OCI-LY7 (cell line): Measurements from ENCODE around the gene ASB10. TPM values are rescaled to one million over a fixed set of nuclear protein-coding genes. Genes with fewer than 3 reads are reported as not detected.

Experiments
- BruUV-seq: library from RNA; stranded (reverse); fragments of 400-500 nt; replicated peaks from 2 replicates; lab custom pipeline; 2021; lab: Mats Ljungman, UMichigan
- CTCF ChIA-PET: fragments of 300-600 bp; sonication (Branson Sonifier 250); formaldehyde crosslinking; loops from one replicate; lab custom pipeline; 2022; ENCODE audit warnings: antibody characterized with exemption; ENCODE audit not compliant: unreplicated experiment; lab: Charles Lee
- POLR2A ChIA-PET: fragments of 300-600 bp; sonication (Branson Sonifier 250); formaldehyde crosslinking; loops from one replicate; lab custom pipeline; 2022; ENCODE audit warnings: antibody characterized with exemption; lab: Charles Lee
- DNase-seq: peaks from one replicate; pipeline ENCODE4 v3.0.0-alpha.2; 2015; ENCODE audit warnings: low spot score
- H2AFZ ChIP-seq: fragments of 200-600 bp; sonication (generic), shearing (Covaris generic); 2 replicates; pipeline ENCODE4 v1.6.1; 2014; ENCODE audit warnings: mild to moderate bottlenecking, antibody characterized with exemption, low read length, moderate library complexity
- H3K27ac ChIP-seq: fragments of 200-600 bp; sonication (generic); 2 replicates; pipeline ENCODE4 v1.5.1; 2014; ENCODE audit warnings: mixed run types, low read depth, mild to moderate bottlenecking, moderate library complexity, low read length, inconsistent platforms; ENCODE audit not compliant: poor library complexity, severe bottlenecking
- H3K36me3 ChIP-seq: fragments of 200-600 bp; sonication (generic); 2 replicates; pipeline ENCODE4 v1.6.1; 2014; ENCODE audit warnings: mild to moderate bottlenecking, antibody characterized with exemption, low read length, moderate library complexity, mixed read lengths; ENCODE audit not compliant: insufficient read depth
- H3K4me1 ChIP-seq: fragments of 200-600 bp; sonication (generic); 2 replicates; pipeline ENCODE4 v1.5.1; 2014; ENCODE audit warnings: mild to moderate bottlenecking, low read length; ENCODE audit not compliant: insufficient read depth, poor library complexity, severe bottlenecking
- H3K4me2 ChIP-seq: fragments of 200-600 bp; sonication (generic); 2 replicates; pipeline ENCODE4 v1.6.1; 2014; ENCODE audit warnings: mild to moderate bottlenecking, low read length
- H3K4me3 ChIP-seq: fragments of 200-600 bp; sonication (generic); 2 replicates; pipeline ENCODE4 v1.5.1; 2014; ENCODE audit warnings: mild to moderate bottlenecking, low read depth, low read length; ENCODE audit not compliant: poor library complexity, severe bottlenecking
- H3K79me2 ChIP-seq: fragments of 200-600 bp; sonication (generic); 2 replicates; pipeline ENCODE4 v1.6.1; 2016; ENCODE audit warnings: low read depth, mild to moderate bottlenecking, low read length, moderate library complexity, mixed read lengths; ENCODE audit not compliant: insufficient read depth
- H3K9me2 ChIP-seq: fragments of 200-600 bp; sonication (generic); 2 replicates; pipeline ENCODE4 v1.6.1; 2016; ENCODE audit warnings: mild to moderate bottlenecking, low read length, mixed read lengths; ENCODE audit not compliant: insufficient read depth
- H3K9me3 ChIP-seq: fragments of 200-600 bp; sonication (generic); 2 replicates; pipeline ENCODE4 v1.6.1; 2014; ENCODE audit warnings: mild to moderate bottlenecking, mixed run types, low read length, mixed read lengths
- H4K20me1 ChIP-seq: fragments of 200-600 bp; sonication (generic); 2 replicates; pipeline ENCODE4 v1.6.1; 2014; ENCODE audit warnings: mild to moderate bottlenecking, antibody characterized with exemption, low read length, moderate library complexity, mixed read lengths; ENCODE audit not compliant: insufficient read depth
- EZH2phosphoT487 ChIP-seq: fragments of 200-600 bp; sonication (generic); IDR thresholded peaks from 2 replicates; pipeline ENCODE4 v1.6.1; 2018; ENCODE audit warnings: low read depth, borderline replicate concordance, mild to moderate bottlenecking, mixed run types, antibody characterized with exemption, low read length, moderate library complexity, mixed read lengths
- intact Hi-C: fragments of 100-400 bp; cut with micrococcal nuclease; formaldehyde crosslinking; loops from one replicate; pipeline ENCODE4 v1.10.0; 2022; ENCODE audit not compliant: unreplicated experiment
- total RNA-seq, 2 experiments: library from RNA; depleted of rRNA in 1 of 2; stranded (reverse); fragments of >200 nt in 1 of 2; shearing (Covaris generic) in 1 of 2; gene quantifications; 2 replicates each; pipeline ENCODE4 v1.2.3, GENCODE V29; 2014 to 2022
- TF ChIP-seq, protein P1 (sequence below): fragments of 200-600 bp; sonication (generic); conservative IDR thresholded peaks from 2 replicates; pipeline ENCODE4 v1.5.1; 2014; ENCODE audit warnings: mild to moderate bottlenecking, antibody characterized with exemption, low read length, moderate library complexity, mixed read lengths

The ASB10 gene
- total RNA-seq, 2 experiments from 2014 or later: not detected

DNA sequence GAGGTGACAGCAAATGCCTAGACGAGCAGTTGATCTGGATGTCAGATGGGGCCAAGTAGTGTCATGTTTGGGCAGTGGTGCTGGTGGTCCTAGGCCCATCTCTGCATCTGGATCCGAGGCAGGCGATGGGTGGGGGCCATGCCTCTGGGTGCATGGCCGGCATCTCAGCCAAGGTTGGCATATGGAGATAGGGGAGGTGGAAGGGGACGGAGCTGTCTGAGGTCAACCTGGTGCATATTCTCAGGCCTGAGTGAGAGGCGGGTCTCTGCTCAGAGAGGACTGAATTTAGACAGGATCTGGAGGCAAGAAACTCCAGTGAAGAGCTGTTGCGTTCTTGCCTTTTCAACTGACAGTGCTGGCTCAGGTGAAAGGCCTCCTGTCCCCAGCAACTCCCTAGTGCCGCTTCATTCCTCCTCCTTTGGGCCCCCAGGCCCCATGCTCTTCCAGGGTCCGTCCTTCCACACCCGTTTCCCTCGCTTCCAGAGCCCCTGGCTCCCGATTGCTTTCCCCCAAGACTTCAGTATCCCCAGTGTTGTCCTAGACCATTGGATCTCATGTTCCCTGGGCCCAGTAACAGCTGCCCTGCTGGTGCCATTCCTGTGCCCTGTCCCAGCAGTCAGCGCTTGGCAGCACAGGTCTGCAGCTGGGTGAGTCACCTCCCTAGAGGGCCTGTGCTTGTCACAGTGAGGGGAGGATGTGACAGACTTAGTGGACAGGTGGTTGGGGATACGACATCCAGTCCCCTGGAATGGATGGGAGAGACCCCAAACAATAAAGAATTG is 52.1 kb downstream of the ASB10 start:
- Histone ChIP-seq H3K4me2 (no peak overlapping the region), H2AFZ (no peak overlapping the region), H3K27ac (no peak overlapping the region), H3K4me1 (no peaks in the 10 kb centered on the region), H3K79me2 (no peaks in the 10 kb centered on the region), H3K9me2 (no peaks in the 10 kb centered on the region), H4K20me1 (no peaks in the 10 kb centered on the region), H3K9me3 (no peaks in the 10 kb centered on the region), H3K36me3 (no peaks in the 10 kb centered on the region), H3K4me3 (no peak overlapping the region)
- TF ChIP-seq, protein P1, sequence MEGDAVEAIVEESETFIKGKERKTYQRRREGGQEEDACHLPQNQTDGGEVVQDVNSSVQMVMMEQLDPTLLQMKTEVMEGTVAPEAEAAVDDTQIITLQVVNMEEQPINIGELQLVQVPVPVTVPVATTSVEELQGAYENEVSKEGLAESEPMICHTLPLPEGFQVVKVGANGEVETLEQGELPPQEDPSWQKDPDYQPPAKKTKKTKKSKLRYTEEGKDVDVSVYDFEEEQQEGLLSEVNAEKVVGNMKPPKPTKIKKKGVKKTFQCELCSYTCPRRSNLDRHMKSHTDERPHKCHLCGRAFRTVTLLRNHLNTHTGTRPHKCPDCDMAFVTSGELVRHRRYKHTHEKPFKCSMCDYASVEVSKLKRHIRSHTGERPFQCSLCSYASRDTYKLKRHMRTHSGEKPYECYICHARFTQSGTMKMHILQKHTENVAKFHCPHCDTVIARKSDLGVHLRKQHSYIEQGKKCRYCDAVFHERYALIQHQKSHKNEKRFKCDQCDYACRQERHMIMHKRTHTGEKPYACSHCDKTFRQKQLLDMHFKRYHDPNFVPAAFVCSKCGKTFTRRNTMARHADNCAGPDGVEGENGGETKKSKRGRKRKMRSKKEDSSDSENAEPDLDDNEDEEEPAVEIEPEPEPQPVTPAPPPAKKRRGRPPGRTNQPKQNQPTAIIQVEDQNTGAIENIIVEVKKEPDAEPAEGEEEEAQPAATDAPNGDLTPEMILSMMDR: no peak
- TF ChIP-seq EZH2phosphoT487: no peak
- no peak for DNase-seq
- BruUV-seq: no TSS peak
- POLR2A ChIA-PET: no interaction called here
- intact Hi-C loops: no loop called here
- CTCF ChIA-PET: no interaction called here

DNA sequence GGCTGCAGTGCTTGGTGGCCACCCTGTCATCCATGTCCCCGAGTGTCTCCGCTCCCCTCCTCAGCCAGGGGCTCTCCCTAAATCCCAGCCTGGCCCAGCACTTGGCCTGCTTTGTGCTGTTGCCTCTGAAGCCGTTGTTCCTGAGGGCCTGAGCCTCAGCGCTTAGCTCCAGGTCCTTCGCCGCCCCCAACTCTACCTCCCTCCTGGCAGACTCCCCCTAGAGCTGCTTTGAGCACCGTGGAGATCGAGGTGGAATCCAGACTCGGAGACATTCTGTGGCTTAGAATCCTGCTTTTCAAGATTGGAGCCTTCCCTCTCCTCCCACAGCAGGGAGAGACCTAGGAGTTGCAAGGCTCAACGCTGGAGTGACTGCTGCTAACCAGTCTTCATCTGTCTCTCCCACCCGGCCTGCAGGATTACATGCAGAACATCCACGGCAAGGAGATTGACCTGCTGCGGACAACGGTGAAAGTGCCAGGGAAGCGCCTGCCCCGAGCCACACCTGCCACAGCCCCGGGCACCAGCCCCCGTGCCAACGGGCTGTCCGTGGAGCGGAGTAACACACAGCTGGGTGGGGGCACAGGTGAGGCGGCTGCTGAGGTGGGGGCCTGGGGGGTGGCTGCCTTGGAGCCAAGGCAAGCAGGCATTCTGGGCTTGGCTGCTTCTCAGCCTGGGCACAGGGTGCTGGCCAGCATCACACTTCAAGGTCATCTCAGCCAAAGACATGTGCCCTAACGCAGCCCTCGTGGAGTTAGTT is 52.9 kb downstream of the ASB10 start:
- no peak for DNase-seq

More for the DNA sequence above, 52.9 kb downstream of the ASB10 start:
- TF ChIP-seq, protein P1: no peak
- TF ChIP-seq EZH2phosphoT487: no peak
- no peaks in the 10 kb centered on the region for H3K9me3 ChIP-seq
- no peaks in the 10 kb centered on the region for H3K36me3 ChIP-seq
- no peak overlapping the region for H3K27ac ChIP-seq
- ChIA-PET POLR2A (no interaction called here), CTCF (no interaction called here)
- H3K79me2 ChIP-seq: no peaks in the 10 kb centered on the region
- intact Hi-C loops: no loop called here
- H3K4me3 ChIP-seq: no peak overlapping the region
- H2AFZ ChIP-seq: no peak overlapping the region
- no peaks in the 10 kb centered on the region for H4K20me1 ChIP-seq
- no TSS peak for BruUV-seq
- H3K4me2 ChIP-seq: no peak overlapping the region
- no peaks in the 10 kb centered on the region for H3K4me1 ChIP-seq
- no peaks in the 10 kb centered on the region for H3K9me2 ChIP-seq
